Activated T-helper 9 cell treated with anti-CD3 and anti-CD28 coated beads, Interleukin-2, amount 50 U/mL, for 16 hours (primary cell): ENCODE results near the gene ATG10.
"Not testable (repeated sequence)": the region's sequence is repeated elsewhere in the genome, so short reads cannot be mapped to it uniquely, and the experiment has no call there.

ENCODE experiments used
- DNase-seq: peaks from one replicate; pipeline ENCODE4 v3.0.0-alpha.2; 2020; ENCODE audit warnings: low read depth

The ATG10 gene

GRCh38 chr5:82054004-82054710, 82.3 kb downstream of the ATG10 start:
- no peak for DNase-seq

- no peak for DNase-seq
These were observed 85.2 kb downstream of the ATG10 start for GRCh38 chr5:82057051-82057450.

DNA sequence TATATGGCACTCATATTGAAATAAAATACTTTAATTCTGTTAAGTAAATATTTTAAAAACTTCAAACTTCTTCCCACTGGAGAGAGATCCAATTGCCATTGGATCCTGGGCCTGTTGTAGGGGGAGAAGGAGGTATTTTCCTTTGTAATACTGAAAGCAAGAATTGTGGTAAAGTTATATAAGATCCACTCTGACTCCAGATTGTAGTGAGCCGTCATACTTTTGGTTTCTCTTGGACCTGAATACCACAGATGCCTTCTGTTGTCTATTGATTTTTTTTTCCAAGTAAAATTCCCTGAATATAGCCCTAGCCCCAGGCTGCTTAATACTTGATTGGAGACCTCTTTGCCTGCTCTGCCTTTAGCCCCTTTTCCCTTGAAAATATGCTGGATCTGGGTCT, 86.9 kb downstream of the ATG10 start:
- DNase-seq, result no peak

DNA sequence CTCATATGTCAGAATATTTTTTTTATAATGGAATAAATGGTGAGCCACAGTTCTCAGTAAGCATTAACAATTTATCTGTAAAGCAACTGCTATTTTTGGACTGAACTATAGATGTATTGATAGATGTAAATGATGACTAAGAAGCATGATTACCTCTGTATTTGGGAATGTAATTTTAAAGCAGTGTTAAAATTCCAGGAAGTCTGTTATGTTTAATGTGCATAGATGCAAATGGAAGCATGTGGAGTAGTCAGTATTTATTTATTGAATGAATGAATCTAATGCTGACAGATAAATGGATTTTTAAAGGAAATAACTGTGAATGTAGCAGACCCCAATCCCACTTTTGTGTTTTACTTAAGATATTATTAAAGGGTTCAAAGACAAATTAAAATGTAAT, 95.0 kb downstream of the ATG10 start:
- no peak for DNase-seq

- not testable (repeated sequence) for DNase-seq
These were observed 96.2 kb downstream of the ATG10 start for GRCh38 chr5:82068042-82068441.

DNA sequence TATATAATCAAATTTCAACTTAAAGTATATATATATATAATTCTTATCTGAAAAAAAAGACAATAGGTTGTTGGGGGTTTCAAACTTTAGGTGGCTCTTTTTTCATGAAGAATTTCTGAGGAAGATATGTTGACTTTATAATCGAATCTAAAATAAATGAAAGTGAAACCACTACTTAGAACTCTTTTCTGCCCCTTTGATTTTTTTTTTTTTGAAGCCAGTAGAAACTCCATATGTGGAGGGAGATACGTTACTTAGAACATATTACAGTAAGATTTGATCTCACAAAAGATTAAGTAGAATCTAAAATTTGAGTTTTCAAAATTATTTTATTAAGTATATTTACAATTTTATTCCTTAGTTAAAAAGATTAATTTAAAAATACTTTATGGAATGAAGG, 96.9 kb downstream of the ATG10 start:
- no peak for DNase-seq

DNA sequence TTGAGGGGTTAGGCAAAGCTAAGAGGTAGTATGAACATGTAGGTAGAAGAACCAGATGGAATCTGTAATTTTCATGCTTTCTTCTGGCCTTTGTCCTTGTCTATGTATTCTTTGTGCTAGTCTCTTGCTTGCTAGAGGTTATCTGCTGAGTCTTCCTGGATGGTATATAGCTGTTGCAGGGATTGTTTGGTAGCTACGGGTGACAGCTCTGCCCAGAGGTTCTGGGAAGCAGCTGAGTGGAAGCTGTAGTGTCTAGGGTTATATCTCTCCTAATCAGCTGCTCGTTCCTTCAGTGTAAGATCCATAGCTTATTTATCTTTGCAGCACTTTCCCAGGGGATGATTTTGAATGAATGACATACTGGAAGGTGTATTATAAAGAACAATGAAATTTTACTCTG, 100.3 kb downstream of the ATG10 start:
- no peak for DNase-seq

DNA sequence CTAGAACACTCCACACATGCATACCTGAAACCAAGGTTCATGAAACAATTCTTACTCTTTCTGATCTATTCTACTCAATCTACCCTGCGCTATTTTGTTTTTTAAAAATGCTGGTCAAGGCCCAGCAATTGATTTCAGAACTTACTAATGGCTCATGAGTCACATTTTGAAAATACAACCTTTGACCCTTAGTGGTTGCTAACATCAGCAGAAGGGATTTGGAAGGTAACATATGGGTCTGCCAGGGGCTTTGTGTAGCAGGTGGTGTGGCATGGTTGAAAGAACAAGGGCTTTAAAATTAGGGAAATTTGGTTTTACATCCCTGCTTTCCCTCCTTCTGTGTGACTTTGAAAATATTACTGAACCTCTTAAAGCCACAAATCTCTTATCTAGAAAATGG, 101.4 kb downstream of the ATG10 start:
- no peak for DNase-seq

DNA sequence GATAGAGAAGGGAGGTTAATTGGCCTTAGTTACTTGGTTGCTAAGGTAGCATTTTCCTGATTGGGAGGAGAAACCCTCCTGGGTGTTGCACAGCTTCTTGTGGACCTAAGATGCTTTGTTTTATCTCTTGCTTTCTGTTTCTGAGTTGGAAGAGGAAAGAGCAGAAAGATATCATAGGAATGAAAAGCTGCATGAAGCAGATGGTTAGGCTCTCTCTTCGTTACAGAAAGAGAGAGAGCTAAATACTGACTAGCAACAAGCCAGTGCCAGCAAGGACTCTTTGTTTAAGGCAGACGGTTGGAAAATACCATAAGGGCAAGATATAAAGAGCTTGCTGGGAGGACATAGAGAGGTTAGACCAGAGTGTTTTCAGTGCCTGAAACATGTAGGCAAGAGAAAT, 103.1 kb downstream of the ATG10 start:
- DNase-seq, result no peak

DNA sequence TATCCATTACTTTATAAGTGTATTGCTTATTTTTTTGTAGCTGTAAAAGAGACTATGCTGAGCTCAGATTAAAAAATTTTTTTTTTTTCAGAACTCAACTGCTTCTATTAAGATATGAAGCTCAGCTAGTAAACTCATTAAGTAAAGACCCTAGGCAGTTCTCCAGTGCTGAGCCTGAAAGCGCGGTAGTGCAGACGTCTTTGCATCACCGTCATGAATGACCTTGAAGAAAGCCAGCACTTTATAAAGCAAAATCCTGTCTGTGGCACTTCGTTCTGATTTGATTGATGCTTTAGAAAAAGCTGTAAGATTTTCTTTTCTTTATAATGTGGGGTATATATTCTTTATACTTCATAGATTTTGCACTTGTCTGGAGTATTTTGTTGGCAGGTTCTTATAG, 105.7 kb downstream of the ATG10 start:
- DNase-seq, result no peak

- DNase-seq, result no peak
These were observed 119.8 kb downstream of the ATG10 start for GRCh38 chr5:82091617-82092016.

DNA sequence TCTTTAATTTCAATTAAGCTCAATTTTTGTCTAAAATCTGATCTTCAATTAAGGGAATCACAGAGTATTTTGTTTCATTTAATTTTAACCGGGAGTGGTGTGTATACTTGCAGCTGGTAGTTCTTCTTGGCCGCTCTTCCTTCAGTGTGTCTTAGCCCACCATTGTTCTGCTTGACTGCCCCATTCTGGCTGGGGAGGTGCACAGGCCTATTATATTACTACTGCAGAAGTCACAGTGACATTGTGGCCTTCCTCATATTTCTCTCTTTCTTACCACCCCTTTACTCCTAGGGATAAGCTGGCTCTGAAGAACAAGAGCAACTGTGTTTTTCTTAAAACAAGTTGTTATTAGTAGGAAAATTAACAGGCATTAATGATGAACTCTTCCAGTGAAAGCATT, 123.7 kb downstream of the ATG10 start:
- no peak for DNase-seq

GRCh38 chr5:82096249-82096648, 124.4 kb downstream of the ATG10 start:
- DNase-seq, result no peak

- no peak for DNase-seq
These were observed 128.7 kb downstream of the ATG10 start for GRCh38 chr5:82100303-82101077.

DNA sequence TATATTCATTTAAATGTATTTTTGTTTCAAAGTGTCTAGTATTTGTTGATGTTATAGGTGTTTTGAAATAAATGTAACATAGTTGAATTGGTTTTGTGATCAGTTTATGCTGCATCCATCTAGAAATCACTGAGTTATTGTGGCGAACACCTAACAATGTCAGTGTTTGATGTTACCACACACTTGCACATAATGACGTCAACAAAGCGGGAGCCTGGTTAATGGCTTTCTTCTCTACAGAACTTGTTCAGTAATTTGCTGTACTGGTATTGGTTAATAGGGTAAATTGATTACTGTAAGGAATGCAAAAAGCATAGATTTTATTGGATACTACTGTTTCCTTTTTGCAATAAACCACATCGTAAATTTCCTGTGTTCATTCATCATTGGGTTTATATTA, 133.0 kb downstream of the ATG10 start:
- no peak for DNase-seq

GRCh38 chr5:82105457-82105856, 133.6 kb downstream of the ATG10 start:
- DNase-seq, result no peak

GRCh38 chr5:82106207-82106606, 134.4 kb downstream of the ATG10 start:
- no peak for DNase-seq

DNA sequence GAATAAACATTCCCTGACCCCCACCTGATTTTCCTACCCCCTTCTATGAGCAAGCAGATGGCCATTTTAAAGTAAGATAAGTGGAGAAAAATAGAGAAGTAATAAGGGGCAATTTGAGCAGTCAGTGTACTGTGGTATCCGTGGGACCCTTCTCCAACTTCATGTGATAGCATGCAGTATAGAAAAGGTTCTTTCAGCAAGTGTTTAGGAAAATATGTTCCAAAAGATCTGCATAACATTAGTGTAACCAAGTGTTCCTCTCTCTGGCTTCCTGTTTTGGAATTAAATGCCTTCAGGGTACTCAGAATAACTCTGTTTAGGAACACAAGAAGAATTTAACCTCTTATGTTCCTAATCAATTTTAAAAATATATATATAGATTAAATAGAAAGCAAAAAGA, 134.9 kb downstream of the ATG10 start:
- DNase-seq, result no peak

GRCh38 chr5:82107267-82107666, 135.4 kb downstream of the ATG10 start:
- no peak for DNase-seq

DNA sequence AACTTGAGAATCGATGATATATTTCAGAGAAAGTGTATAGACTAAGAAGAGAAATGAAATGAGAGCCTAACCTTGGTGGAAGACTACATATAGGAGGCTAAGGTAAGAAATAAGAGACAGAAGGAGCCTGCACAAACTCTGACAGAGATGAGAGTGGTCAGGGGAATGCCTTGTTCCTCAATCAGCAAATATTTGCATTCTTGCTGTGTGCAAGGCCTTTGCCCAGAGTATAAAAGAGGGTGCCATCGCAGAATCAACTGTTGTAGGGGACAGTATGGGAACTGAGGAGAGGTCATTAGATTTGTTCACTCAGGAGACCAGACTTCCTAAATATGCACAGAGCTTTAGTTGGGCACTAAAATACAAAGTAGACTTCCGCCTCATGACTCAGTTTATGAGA, 137.2 kb downstream of the ATG10 start:
- DNase-seq, result no peak

DNA sequence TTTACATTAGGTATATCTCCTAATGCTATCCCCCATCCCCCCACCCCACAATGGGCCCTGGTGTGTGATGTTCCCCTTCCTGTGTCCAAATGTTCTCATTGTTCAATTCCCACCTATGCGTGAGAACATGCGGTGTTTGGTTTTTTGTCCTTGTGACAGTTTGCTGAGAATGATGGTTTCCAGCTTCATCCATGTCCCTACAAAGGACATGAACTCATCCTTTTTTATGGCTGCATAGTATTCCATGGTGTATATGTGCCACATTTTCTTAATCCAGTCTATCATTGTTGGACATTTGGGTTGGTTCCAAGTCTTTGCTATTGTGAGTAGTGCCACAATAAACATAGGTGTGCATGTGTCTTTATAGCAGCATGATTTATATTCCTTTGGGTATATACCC, 138.1 kb downstream of the ATG10 start:
- not testable (repeated sequence) for DNase-seq

- DNase-seq, result no peak
These were observed 139.4 kb downstream of the ATG10 start for GRCh38 chr5:82111191-82111590.

- no peak for DNase-seq
These were observed 144.0 kb downstream of the ATG10 start for GRCh38 chr5:82115858-82116257.

- DNase-seq, result no peak
These were observed 148.1 kb downstream of the ATG10 start for GRCh38 chr5:82119889-82120288.
